ENCODE data around the gene NSRP1.
"Not testable (repeated sequence)": the region's sequence is repeated elsewhere in the genome, so short reads cannot be mapped to it uniquely, and the experiment has no call there.

NSRP1 gene

DNA sequence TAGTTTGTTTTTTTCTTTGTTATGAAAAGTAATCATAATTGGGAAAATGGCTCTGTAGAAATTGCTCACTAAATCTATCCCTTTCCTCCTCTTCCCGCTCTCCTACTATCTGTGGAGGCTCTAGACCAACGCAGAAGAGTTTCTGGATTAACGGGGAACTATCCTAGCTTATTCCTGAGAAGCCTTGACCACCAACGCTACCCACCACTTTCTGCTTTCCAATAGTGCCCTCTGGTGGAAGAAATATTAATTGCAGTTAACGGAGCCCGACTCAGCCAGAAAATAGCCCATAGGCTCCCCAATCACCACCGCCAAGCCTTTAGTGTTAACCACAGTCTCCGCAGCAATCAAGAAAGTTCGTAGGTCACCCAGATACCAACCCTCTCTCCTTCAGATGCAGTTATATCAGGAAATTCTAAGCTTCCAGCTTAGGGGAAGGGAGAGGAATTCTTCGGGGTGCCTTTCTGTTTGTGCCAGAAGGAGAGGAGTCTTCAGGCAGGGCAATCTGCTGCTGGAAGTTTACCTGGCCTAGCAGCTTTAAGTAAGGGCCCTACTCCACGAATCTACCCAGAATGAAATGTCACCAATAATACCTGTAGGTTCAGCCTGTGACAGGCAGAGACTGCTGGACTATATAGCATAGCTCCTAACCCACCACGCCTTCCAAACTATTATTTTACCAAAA, 23.0 kb upstream of the NSRP1 start:
- Histone ChIP-seq H3K4me1 (ENCODE audit: control insufficient read depth in 1 of 2, insufficient read depth in 2 of 2, low read length in 2 of 2) (peaks cover 0 to 7% of the 10 kb centered on the region in 2 donors), H3K27me3 (ENCODE audit: low read depth, low read length) (no peaks in the 10 kb centered on the region), H3K27ac (ENCODE audit: low read length) (no peak overlapping the region), H3K9me3 (ENCODE audit: control insufficient read depth in 1 of 2, low read length in 2 of 2) (no peaks in the 10 kb centered on the region), H3K4me3 (ENCODE audit: low read depth in 1 of 2, low read length in 2 of 2) (no peak overlapping the region), H3K36me3 (ENCODE audit: control insufficient read depth in 1 of 2, insufficient read depth in 2 of 2, low read length in 2 of 2) (no peaks in the 10 kb centered on the region)

DNA sequence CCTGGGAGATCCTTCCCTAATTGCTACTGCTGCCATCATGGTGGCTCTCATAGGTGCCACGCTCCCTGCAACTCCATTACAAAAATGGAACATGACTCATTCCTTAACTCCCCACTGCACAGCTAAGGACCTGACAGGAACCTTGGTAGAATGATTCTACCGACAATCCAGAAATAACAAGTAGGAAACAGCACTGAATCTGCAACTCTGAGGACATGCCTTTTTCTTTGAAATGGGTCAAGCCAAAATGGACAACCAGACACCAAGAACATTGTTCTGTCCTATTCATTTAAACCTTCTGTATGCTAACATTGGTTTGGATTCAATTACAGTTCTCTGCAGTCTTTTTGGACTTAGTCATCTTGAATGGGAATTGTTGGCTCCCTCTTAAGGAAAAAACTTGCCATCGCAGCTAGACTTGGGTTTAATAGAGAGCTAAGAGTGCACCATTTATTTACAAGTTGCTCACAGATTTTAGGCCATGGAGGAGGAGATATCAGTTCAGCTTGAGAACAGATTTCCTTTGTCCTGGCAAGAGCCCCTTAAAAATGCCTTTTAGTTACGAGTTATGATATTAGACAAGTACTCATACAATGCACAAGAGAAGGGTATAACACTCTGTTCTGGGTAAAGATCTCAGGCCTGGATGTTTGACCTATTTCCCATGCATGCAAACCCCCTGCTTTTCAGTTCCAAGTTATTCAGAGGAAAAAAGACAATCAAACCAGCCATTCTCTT, 20.9 kb upstream of the NSRP1 start:
- H3K4me3 ChIP-seq (ENCODE audit: low read depth in 1 of 2, low read length in 2 of 2): no peak overlapping the region
- H3K27me3 ChIP-seq (ENCODE audit: low read depth, low read length): no peaks in the 10 kb centered on the region
- peaks cover 0 to 7% of the 10 kb centered on the region in 2 donors for H3K4me1 ChIP-seq (ENCODE audit: control insufficient read depth in 1 of 2, insufficient read depth in 2 of 2, low read length in 2 of 2)
- no peaks in the 10 kb centered on the region for H3K36me3 ChIP-seq (ENCODE audit: control insufficient read depth in 1 of 2, insufficient read depth in 2 of 2, low read length in 2 of 2)
- no peaks in the 10 kb centered on the region for H3K9me3 ChIP-seq (ENCODE audit: control insufficient read depth in 1 of 2, low read length in 2 of 2)
- H3K27ac ChIP-seq (ENCODE audit: low read length): no peak overlapping the region

DNA sequence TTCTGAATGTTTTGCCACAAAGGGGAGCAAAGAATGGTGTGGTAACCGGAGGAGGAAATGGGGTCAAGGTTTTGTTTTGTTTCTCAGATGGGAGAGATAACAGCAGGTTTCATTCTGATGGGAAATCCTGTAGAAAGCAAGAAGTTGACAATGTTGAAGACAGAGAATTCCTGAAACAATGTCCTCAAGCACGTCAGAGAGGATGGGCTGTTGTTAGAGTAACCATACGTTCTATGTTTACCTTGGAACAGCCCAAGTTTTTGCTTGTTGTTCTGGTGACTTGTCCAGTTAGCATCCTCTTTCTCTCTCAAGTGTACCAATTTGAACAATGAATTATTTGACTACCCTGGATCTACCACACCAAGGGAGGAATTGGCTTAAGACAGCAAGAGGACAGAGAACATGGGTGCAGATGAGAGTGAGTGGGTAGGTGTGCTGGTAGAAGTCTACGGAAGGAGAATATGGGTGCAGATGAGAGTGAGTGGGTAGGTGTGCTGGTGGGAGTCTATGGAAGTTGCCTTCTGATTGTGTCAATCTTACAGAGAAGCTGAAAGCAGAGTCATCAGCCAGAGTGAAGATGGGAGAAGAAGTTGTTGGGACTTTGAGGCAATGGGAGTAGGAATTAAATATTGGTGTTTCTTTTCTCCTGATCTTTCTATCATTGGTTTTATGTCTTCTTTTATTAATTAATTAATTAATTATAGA, 14.8 kb upstream of the NSRP1 start:
- Histone ChIP-seq H3K27me3 (ENCODE audit: low read depth, low read length) (no peaks in the 10 kb centered on the region), H3K9me3 (ENCODE audit: control insufficient read depth in 1 of 2, low read length in 2 of 2) (no peaks in the 10 kb centered on the region), H3K4me1 (ENCODE audit: control insufficient read depth in 1 of 2, insufficient read depth in 2 of 2, low read length in 2 of 2) (peaks cover 0 to 4% of the 10 kb centered on the region in 2 donors), H3K36me3 (ENCODE audit: control insufficient read depth in 1 of 2, insufficient read depth in 2 of 2, low read length in 2 of 2) (no peaks in the 10 kb centered on the region), H3K4me3 (ENCODE audit: low read depth in 1 of 2, low read length in 2 of 2) (no peak overlapping the region), H3K27ac (ENCODE audit: low read length) (no peak overlapping the region)

DNA sequence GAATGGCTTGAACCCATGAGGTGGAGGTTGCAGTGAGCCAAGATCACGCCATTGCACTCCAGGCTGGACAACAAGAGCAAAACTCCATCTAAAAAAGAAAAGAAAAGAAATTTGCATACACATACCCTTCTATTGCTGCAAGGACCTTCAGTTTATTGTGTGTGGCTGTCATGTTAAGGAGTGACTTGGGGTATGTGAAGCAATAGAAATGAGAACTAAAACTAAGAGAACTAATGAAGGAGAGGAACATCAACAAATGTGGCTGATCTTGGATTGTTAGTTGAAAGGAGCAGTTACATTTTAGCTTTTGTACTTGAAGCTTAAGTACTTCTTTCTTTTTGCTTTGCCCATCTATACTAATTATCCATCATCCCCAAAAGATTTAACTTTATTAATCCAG, 12.7 kb upstream of the NSRP1 start:
- no peaks in the 10 kb centered on the region for H3K9me3 ChIP-seq (ENCODE audit: control insufficient read depth in 1 of 2, low read length in 2 of 2)
- H3K36me3 ChIP-seq (ENCODE audit: control insufficient read depth in 1 of 2, insufficient read depth in 2 of 2, low read length in 2 of 2): no peaks in the 10 kb centered on the region
- H3K27me3 ChIP-seq (ENCODE audit: low read depth, low read length): no peaks in the 10 kb centered on the region
- peaks cover 0 to 4% of the 10 kb centered on the region in 2 donors for H3K4me1 ChIP-seq (ENCODE audit: control insufficient read depth in 1 of 2, insufficient read depth in 2 of 2, low read length in 2 of 2)
- H3K27ac ChIP-seq (ENCODE audit: low read length): no peak overlapping the region
- no peak overlapping the region for H3K4me3 ChIP-seq (ENCODE audit: low read depth in 1 of 2, low read length in 2 of 2)

DNA sequence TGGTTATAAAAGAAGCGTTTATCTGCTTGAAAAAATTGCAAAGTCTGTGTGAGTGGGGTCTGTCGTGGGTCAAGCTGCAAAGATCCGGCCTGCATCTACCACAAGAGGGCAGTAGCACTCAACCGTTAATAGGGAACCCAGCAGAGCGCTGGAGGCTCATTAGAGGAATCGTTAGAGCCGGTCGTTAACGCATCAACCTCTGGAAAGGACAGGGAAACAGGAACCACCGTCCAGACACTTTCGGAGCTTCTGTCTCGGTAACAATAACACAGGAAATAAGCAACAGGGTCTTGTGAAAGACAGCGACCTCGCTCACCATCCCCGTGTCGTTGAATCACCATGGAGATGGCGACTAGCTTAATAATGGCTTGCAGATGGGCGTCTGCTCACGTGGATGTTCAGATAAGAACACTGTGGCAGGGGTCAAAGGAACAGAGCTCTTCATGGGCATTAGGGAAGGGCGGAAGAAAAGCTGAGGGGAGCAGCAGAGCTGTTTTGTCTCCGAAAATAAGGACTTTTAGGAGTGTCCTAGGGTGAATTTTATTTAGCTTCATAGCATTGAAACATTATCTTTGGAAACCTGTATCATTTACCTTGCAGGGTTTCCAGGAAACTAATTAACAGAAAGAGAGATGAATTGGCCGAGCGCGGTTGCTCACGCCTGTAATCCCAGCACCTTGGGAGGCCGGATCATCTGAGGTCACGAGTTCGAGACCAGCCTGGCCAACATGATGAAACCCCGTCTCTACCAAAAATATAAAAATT, 11.9 kb upstream of the NSRP1 start:
- Histone ChIP-seq H3K4me3 (ENCODE audit: low read depth in 1 of 2, low read length in 2 of 2) (peak overlapping the region; percentile 51 to 74), H3K36me3 (ENCODE audit: control insufficient read depth in 1 of 2, insufficient read depth in 2 of 2, low read length in 2 of 2) (no peaks in the 10 kb centered on the region), H3K9me3 (ENCODE audit: control insufficient read depth in 1 of 2, low read length in 2 of 2) (no peaks in the 10 kb centered on the region), H3K27ac (ENCODE audit: low read length) (no peak overlapping the region), H3K4me1 (ENCODE audit: control insufficient read depth in 1 of 2, insufficient read depth in 2 of 2, low read length in 2 of 2) (peaks cover 0 to 4% of the 10 kb centered on the region in 2 donors), H3K27me3 (ENCODE audit: low read depth, low read length) (no peaks in the 10 kb centered on the region)

DNA sequence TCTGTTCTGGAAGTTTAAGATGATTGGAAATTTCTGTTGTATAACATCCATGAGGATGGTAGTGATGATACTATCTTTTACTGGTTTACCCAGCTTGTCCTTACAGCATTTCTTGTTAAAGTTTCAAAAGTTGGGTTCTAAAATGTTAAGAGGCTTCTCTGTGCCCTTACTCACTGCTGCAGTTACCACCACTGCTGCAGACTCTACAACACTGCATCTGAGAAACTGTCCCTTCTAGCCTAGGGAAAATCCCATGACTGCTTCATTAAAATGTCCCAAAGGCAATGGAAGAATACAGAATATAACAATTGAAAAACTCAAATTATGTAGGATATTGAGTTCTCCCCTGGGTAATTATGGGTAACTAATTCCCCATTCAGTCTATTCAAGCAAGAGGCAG, 3.8 kb upstream of the NSRP1 start:
- Histone ChIP-seq H3K27me3 (ENCODE audit: low read depth, low read length) (no peaks in the 10 kb centered on the region), H3K4me3 (ENCODE audit: low read depth in 1 of 2, low read length in 2 of 2) (no peak overlapping the region), H3K27ac (ENCODE audit: low read length) (no peak overlapping the region), H3K4me1 (ENCODE audit: control insufficient read depth in 1 of 2, insufficient read depth in 2 of 2, low read length in 2 of 2) (peaks cover 5 to 7% of the 10 kb centered on the region in 2 donors), H3K36me3 (ENCODE audit: control insufficient read depth in 1 of 2, insufficient read depth in 2 of 2, low read length in 2 of 2) (peaks cover 0 to 8% of the 10 kb centered on the region in 2 donors), H3K9me3 (ENCODE audit: control insufficient read depth in 1 of 2, low read length in 2 of 2) (no peaks in the 10 kb centered on the region)

DNA sequence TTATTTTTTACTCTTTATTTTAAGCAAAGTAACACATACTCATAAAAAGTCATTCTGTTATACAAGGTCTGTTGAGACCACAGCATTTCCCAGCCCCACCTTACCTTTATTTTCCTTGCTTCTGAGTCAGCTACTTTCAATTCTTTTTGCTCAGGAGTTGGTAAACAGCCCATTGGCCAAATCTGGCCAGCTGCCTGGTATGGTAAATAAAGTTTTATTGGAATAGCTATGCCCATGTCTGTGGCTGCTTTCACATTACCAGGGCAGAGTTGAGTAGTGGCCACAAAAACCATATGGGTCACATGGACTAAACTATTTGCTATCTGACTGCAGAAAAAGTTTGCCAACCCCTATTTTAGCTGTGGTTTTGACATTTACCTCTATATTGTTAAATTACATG, 3.4 kb upstream of the NSRP1 start:
- H3K27ac ChIP-seq (ENCODE audit: low read length): no peak overlapping the region
- peaks cover 9 to 11% of the 10 kb centered on the region in 2 donors for H3K4me1 ChIP-seq (ENCODE audit: control insufficient read depth in 1 of 2, insufficient read depth in 2 of 2, low read length in 2 of 2)
- H3K36me3 ChIP-seq (ENCODE audit: control insufficient read depth in 1 of 2, insufficient read depth in 2 of 2, low read length in 2 of 2): peaks cover 0 to 8% of the 10 kb centered on the region in 2 donors
- no peaks in the 10 kb centered on the region for H3K9me3 ChIP-seq (ENCODE audit: control insufficient read depth in 1 of 2, low read length in 2 of 2)
- H3K4me3 ChIP-seq (ENCODE audit: low read depth in 1 of 2, low read length in 2 of 2): no peak overlapping the region
- no peaks in the 10 kb centered on the region for H3K27me3 ChIP-seq (ENCODE audit: low read depth, low read length)

DNA sequence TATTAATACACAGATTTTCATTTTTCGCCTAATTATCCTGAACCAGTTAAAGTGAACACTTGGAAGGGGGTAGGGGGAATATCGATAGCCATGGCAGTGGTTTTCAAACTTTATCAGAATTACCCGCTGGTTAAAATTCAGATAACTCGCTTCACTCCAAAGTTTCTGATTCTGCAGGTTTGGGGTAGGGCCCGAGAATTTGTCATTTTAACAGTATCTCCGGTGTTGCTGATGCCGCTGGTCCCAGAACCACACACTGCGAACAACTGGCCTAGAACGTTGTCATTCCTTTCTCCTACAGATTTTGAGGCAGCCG, 313 bp upstream of the NSRP1 start:
- H3K36me3 ChIP-seq (ENCODE audit: control insufficient read depth in 1 of 2, insufficient read depth in 2 of 2, low read length in 2 of 2): peaks cover 8 to 9% of the 10 kb centered on the region in 2 donors
- H3K27me3 ChIP-seq (ENCODE audit: low read depth, low read length): no peaks in the 10 kb centered on the region
- peak overlapping the region; percentile 68 to 99 for H3K4me3 ChIP-seq (ENCODE audit: low read depth in 1 of 2, low read length in 2 of 2)
- H3K4me1 ChIP-seq (ENCODE audit: control insufficient read depth in 1 of 2, insufficient read depth in 2 of 2, low read length in 2 of 2): peaks cover 11 to 16% of the 10 kb centered on the region in 2 donors
- no peaks in the 10 kb centered on the region for H3K9me3 ChIP-seq (ENCODE audit: control insufficient read depth in 1 of 2, low read length in 2 of 2)
- H3K27ac ChIP-seq (ENCODE audit: low read length): peak overlapping the region; percentile 100

DNA sequence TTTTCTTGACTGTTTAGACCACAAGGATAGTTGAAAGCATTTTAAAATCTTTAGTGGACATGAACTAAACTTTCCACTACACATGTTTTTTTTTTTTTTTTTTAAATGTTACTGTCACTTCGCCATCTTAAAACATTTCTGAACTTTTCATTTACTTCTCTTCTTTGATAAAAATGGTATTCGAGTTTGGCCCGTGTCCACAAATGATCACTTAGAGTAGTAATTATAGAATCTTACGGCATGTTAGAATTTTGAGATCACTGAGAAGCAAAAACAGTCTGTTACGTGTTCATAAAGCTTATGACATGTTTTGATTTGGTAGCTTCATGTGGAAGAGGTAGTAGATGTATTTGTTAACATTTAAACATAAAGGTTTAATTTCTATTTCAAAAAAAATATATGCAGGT, 1.1 kb downstream of the NSRP1 start:
- Histone ChIP-seq H3K4me1 (ENCODE audit: control insufficient read depth in 1 of 2, insufficient read depth in 2 of 2, low read length in 2 of 2) (peaks cover 11 to 19% of the 10 kb centered on the region in 2 donors), H3K9me3 (ENCODE audit: control insufficient read depth in 1 of 2, low read length in 2 of 2) (no peaks in the 10 kb centered on the region), H3K36me3 (ENCODE audit: control insufficient read depth in 1 of 2, insufficient read depth in 2 of 2, low read length in 2 of 2) (peaks cover 8 to 9% of the 10 kb centered on the region in 2 donors), H3K27ac (ENCODE audit: low read length) (peak overlapping the region; percentile 100), H3K27me3 (ENCODE audit: low read depth, low read length) (no peaks in the 10 kb centered on the region), H3K4me3 (ENCODE audit: low read depth in 1 of 2, low read length in 2 of 2) (peak overlapping the region; percentile 68 to 99)

DNA sequence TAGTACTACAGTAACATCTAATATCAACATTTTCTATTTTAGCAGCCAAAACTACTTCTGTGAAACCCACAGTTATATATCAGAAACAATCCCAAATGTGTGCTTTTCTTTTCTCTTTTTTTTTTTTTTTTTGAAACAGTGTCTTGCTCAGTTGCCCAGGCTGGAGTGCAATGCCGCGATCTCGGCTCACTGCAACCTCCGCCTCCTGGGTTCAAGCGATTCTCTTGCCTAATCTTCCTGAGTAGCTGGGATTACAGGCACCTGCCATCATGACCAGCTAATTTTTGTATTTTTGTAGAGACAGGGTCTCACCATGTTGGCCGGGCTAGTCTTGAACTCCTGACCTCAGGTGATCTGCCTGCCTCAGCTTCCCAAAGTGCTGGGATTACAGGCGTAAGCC, 2.0 kb downstream of the NSRP1 start:
- H3K36me3 ChIP-seq (ENCODE audit: control insufficient read depth in 1 of 2, insufficient read depth in 2 of 2, low read length in 2 of 2); H3K27me3 ChIP-seq (ENCODE audit: low read depth, low read length); H3K27ac ChIP-seq (ENCODE audit: low read length); H3K9me3 ChIP-seq (ENCODE audit: control insufficient read depth in 1 of 2, low read length in 2 of 2); H3K4me3 ChIP-seq (ENCODE audit: low read depth in 1 of 2, low read length in 2 of 2): not testable (repeated sequence)
- H3K4me1 ChIP-seq (ENCODE audit: control insufficient read depth in 1 of 2, insufficient read depth in 2 of 2, low read length in 2 of 2): peaks cover 11 to 19% of the 10 kb centered on the region in 2 donors

DNA sequence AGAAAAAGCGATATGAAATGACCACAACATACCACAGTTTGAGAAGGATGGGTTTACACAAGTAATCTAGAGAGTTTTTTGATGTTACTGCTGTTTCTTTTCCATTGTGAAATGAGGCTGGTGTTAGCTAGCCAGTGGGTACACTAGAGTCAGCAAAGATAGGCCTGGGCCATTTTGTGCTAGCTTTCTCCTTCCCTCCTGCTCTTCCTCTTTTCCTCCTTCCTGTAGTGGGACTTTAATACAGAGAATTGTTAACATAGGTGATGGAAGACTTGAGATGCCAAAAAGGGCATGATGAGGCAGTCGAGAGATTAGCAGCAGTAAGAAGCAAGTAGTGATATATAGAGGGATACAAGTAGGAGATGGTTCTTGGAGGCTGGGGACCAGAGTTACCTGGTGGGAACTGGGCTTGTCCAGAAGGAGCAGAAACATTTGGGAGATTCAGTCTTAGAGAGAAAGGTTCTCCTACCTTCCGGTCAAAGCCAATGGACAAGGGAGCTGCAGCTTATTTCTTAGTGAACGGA, 7.7 kb downstream of the NSRP1 start:
- no peaks in the 10 kb centered on the region for H3K27me3 ChIP-seq (ENCODE audit: low read depth, low read length)

More for the DNA sequence above, 7.7 kb downstream of the NSRP1 start:
- peaks cover 0 to 9% of the 10 kb centered on the region in 2 donors for H3K36me3 ChIP-seq (ENCODE audit: control insufficient read depth in 1 of 2, insufficient read depth in 2 of 2, low read length in 2 of 2)
- no peak overlapping the region for H3K4me3 ChIP-seq (ENCODE audit: low read depth in 1 of 2, low read length in 2 of 2)
- no peaks in the 10 kb centered on the region for H3K9me3 ChIP-seq (ENCODE audit: control insufficient read depth in 1 of 2, low read length in 2 of 2)
- peaks cover 0 to 3% of the 10 kb centered on the region in 2 donors for H3K4me1 ChIP-seq (ENCODE audit: control insufficient read depth in 1 of 2, insufficient read depth in 2 of 2, low read length in 2 of 2)
- H3K27ac ChIP-seq (ENCODE audit: low read length): no peak overlapping the region
